Fibroblast of lung (primary cell): ENCODE data around the gene LMO2.

ENCODE experiments used
- EZH2 ChIP-seq: IDR thresholded peaks from 2 replicates; pipeline ENCODE4 v1.5.1; 2012; ENCODE audit warnings: low read length, control low read depth, mild to moderate bottlenecking; ENCODE audit errors: missing control alignments
- TF ChIP-seq, protein P1 (sequence below), 2 donors: IDR thresholded peaks in 1 of 2; conservative IDR thresholded peaks in 1 of 2; 1 replicate in 1 of 2; 2 replicates in 1 of 2; pipeline ENCODE4 v1.5.1; 2011 to 2012; ENCODE audit warnings: low read length in 2 of 2, control low read depth in 1 of 2, inconsistent platforms in 1 of 2, low read depth in 1 of 2, mild to moderate bottlenecking in 1 of 2

- TF ChIP-seq, protein P1, sequence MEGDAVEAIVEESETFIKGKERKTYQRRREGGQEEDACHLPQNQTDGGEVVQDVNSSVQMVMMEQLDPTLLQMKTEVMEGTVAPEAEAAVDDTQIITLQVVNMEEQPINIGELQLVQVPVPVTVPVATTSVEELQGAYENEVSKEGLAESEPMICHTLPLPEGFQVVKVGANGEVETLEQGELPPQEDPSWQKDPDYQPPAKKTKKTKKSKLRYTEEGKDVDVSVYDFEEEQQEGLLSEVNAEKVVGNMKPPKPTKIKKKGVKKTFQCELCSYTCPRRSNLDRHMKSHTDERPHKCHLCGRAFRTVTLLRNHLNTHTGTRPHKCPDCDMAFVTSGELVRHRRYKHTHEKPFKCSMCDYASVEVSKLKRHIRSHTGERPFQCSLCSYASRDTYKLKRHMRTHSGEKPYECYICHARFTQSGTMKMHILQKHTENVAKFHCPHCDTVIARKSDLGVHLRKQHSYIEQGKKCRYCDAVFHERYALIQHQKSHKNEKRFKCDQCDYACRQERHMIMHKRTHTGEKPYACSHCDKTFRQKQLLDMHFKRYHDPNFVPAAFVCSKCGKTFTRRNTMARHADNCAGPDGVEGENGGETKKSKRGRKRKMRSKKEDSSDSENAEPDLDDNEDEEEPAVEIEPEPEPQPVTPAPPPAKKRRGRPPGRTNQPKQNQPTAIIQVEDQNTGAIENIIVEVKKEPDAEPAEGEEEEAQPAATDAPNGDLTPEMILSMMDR (conservative IDR thresholded peaks at IDR 0.05 in 1 of 2, IDR thresholded peaks at IDR 0.05 in 1 of 2; ENCODE audit: low read depth in 1 of 2, low read length in 2 of 2), result no peak
- TF ChIP-seq EZH2, result no peak
These were observed 7.6 kb upstream of the LMO2 start for GRCh38 chr11:33899400-33900037.
